CD14-positive monocyte (primary cell): ENCODE measurements around the gene BATF. TPM values are rescaled to one million over a fixed set of nuclear protein-coding genes. Genes with fewer than 3 reads are reported as not detected.
A peak's percentile ranks its signal among the peaks of the same experiment; 100 is the strongest.

ENCODE experiments used
- DNase-seq, 3 donors: peaks; one replicate each; pipeline ENCODE4 v3.0.0-alpha.2; 2011 to 2022
- H2AFZ ChIP-seq: 2 replicates; pipeline ENCODE4 v1.6.0; 2012; ENCODE audit warnings: mild to moderate bottlenecking, low read depth, low read length, inconsistent platforms; ENCODE audit not compliant: insufficient read depth, poor library complexity, severe bottlenecking
- H3K27ac ChIP-seq, 2 donors: 1 replicate in 1 of 2; 2 replicates in 1 of 2; pipeline ENCODE4 v1.5.1; 2012 to 2013; ENCODE audit warnings: low read length in 2 of 2, control low read depth in 1 of 2, inconsistent platforms in 1 of 2, low read depth in 1 of 2, mild to moderate bottlenecking in 1 of 2
- H3K27me3 ChIP-seq, 2 donors: one replicate each; pipeline versions ENCODE4 v1.6.0 to v1.6.1; 2011 to 2013; ENCODE audit warnings: low read length in 2 of 2; ENCODE audit not compliant: control insufficient read depth in 2 of 2, insufficient read depth in 2 of 2
- H3K36me3 ChIP-seq, 2 donors: replicated peaks in 1 of 2; 1 replicate in 1 of 2; 2 replicates in 1 of 2; pipeline versions ENCODE4 v1.5.1 to v1.6.1; 2012 to 2013; ENCODE audit warnings: low read length in 2 of 2, control low read depth in 1 of 2, inconsistent platforms in 1 of 2, mild to moderate bottlenecking in 1 of 2; ENCODE audit not compliant: insufficient read depth in 2 of 2, control insufficient read depth in 1 of 2
- H3K4me1 ChIP-seq, 2 donors: 1 replicate in 1 of 2; 2 replicates in 1 of 2; pipeline versions ENCODE4 v1.5.1 to v1.6.1; 2012 to 2013; ENCODE audit warnings: low read length in 2 of 2, control low read depth in 1 of 2, inconsistent platforms in 1 of 2, mild to moderate bottlenecking in 1 of 2, moderate library complexity in 1 of 2; ENCODE audit not compliant: insufficient read depth in 2 of 2, control insufficient read depth in 1 of 2
- H3K4me2 ChIP-seq: replicated peaks from 2 replicates; pipeline ENCODE3; 2012; ENCODE audit warnings: low read length, moderate library complexity, mild to moderate bottlenecking; ENCODE audit not compliant: poor library complexity, severe bottlenecking; ENCODE audit errors: extremely low read depth
- H3K4me3 ChIP-seq, 3 experiments: fragments of 200-600 bp in 1 of 3; sonication (generic) in 1 of 3; replicated peaks in 1 of 3; 1 replicate in 2 of 3; 2 replicates in 1 of 3; pipeline ENCODE4 v1.5.1; 2011 to 2013; ENCODE audit warnings: low read length in 3 of 3, mild to moderate bottlenecking in 3 of 3, control low read depth in 2 of 3, low read depth in 2 of 3, inconsistent platforms in 1 of 3, moderate library complexity in 1 of 3
- H3K79me2 ChIP-seq: 2 replicates; pipeline ENCODE4 v1.6.0; 2012; ENCODE audit warnings: mild to moderate bottlenecking, control low read depth, inconsistent platforms, low read length, moderate library complexity; ENCODE audit not compliant: insufficient read depth
- H3K9ac ChIP-seq: 2 replicates; pipeline ENCODE4 v1.6.0; 2017; ENCODE audit warnings: low read length, mild to moderate bottlenecking; ENCODE audit not compliant: insufficient read depth, poor library complexity, severe bottlenecking
- H3K9me3 ChIP-seq, 2 donors: replicated peaks in 1 of 2; 1 replicate in 1 of 2; 2 replicates in 1 of 2; pipeline versions ENCODE4 v1.5.1 to v1.6.1; 2012 to 2013; ENCODE audit warnings: low read length in 2 of 2, control low read depth in 1 of 2; ENCODE audit not compliant: control insufficient read depth in 1 of 2, insufficient read depth in 1 of 2
- H4K20me1 ChIP-seq: 2 replicates; pipeline ENCODE4 v1.6.0; 2012; ENCODE audit warnings: mild to moderate bottlenecking, low read length, control low read depth, moderate library complexity; ENCODE audit not compliant: insufficient read depth
- H3K27ac Mint-ChIP-seq, 7 donors: one replicate each; pipeline ENCODE4 v1.8.0; 2020; ENCODE audit warnings: mild to moderate bottlenecking in 7 of 7, mixed read lengths in 7 of 7, moderate library complexity in 6 of 7, inconsistent platforms in 2 of 7
- H3K27me3 Mint-ChIP-seq, 3 donors: one replicate each; pipeline ENCODE4 v1.8.0; 2021 to 2022; ENCODE audit warnings: low read depth in 3 of 3, mild to moderate bottlenecking in 3 of 3, mixed read lengths in 3 of 3, moderate library complexity in 3 of 3, inconsistent platforms in 1 of 3
- H3K36me3 Mint-ChIP-seq, 2 donors: one replicate each; pipeline ENCODE4 v1.8.0; 2020; ENCODE audit warnings: mixed read lengths in 2 of 2, inconsistent platforms in 1 of 2, mild to moderate bottlenecking in 1 of 2
- H3K4me1 Mint-ChIP-seq: one replicate; pipeline ENCODE4 v1.8.0; 2020; ENCODE audit warnings: mild to moderate bottlenecking, mixed read lengths
- H3K4me3 Mint-ChIP-seq, 2 donors: one replicate each; pipeline ENCODE4 v1.8.0; 2020; ENCODE audit warnings: mild to moderate bottlenecking in 2 of 2, mixed read lengths in 2 of 2, moderate library complexity in 1 of 2
- H3K9me3 Mint-ChIP-seq, 7 donors: one replicate each; pipeline ENCODE4 v1.8.0; 2020 to 2022; ENCODE audit warnings: mixed read lengths in 7 of 7, mild to moderate bottlenecking in 6 of 7, moderate library complexity in 6 of 7, inconsistent platforms in 2 of 7
- WGBS: methylation state at CpG from one replicate; pipeline ENCODE4 v1.1.5; 2013; ENCODE audit warnings: missing lambda C conversion rate; ENCODE audit not compliant: insufficient coverage; 5-methylcytosine and 5-hydroxymethylcytosine counted together
- intact Hi-C, 2 donors: fragments of 100-400 bp; cut with micrococcal nuclease; formaldehyde crosslinking; loops; one replicate each; pipeline versions ENCODE4 v1.15.0 to v1.15.1; 2023
- polyA plus RNA-seq, 3 donors: library from polyadenylated mRNA; depleted of rRNA in 1 of 3; unstranded in 2 of 3; stranded (reverse) in 1 of 3; fragments of 300-500 nt in 2 of 3; fragments of >200 nt in 1 of 3; fragmentation: Illumina TruSeq in 2 of 3; gene quantifications; 1 replicate in 2 of 3; 2 replicates in 1 of 3; pipeline ENCODE4 v1.2.3, GENCODE V29; 2012 to 2021
- TF ChIP-seq, protein P1 (sequence below): fragments of 200-600 bp; IDR thresholded peaks from one replicate; pipeline ENCODE4 v1.8.0; 2022; ENCODE audit warnings: antibody characterized with exemption, mild to moderate bottlenecking

BATF gene
- polyA plus RNA-seq, 3 donors, result 12.6 to 25.8 (median 20.9) TPM

DNA sequence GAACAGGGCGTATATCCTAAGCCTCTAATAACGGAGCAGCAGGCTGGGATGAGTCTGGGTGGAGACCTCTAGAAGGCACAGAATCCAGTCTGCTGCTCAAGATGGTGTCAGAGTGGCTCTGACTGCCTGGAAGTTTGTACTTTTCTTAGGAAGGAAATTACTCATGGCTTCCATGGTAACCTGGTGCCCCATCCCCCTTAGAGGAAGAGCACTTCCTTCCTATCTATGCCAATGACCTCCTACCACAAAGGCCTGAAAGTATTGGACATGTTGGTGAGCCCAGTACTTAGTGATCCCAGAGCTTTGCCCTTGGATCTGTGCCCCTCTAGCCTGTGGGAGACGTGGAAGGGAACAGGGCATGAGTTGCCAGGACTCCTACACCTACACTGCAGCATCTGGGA lies 1.5 kb downstream of the BATF start:
- peak overlapping the region; percentile 87 for H3K4me2 ChIP-seq
- Mint-ChIP-seq H3K36me3 (peaks cover 37 to 38% of the 10 kb centered on the region in 2 donors), H3K27ac (peak overlapping the region; percentile 75 to 96 (median 90)), H3K4me3 (peak overlapping the region; percentile 99), H3K27me3 (peaks cover 0 to 2% (median 0%) of the 10 kb centered on the region in 3 donors), H3K4me1 (peaks cover 53% of the 10 kb centered on the region), H3K9me3 (peaks cover 0 to 2% (median 0%) of the 10 kb centered on the region in 7 donors)
- TF ChIP-seq, protein P1, sequence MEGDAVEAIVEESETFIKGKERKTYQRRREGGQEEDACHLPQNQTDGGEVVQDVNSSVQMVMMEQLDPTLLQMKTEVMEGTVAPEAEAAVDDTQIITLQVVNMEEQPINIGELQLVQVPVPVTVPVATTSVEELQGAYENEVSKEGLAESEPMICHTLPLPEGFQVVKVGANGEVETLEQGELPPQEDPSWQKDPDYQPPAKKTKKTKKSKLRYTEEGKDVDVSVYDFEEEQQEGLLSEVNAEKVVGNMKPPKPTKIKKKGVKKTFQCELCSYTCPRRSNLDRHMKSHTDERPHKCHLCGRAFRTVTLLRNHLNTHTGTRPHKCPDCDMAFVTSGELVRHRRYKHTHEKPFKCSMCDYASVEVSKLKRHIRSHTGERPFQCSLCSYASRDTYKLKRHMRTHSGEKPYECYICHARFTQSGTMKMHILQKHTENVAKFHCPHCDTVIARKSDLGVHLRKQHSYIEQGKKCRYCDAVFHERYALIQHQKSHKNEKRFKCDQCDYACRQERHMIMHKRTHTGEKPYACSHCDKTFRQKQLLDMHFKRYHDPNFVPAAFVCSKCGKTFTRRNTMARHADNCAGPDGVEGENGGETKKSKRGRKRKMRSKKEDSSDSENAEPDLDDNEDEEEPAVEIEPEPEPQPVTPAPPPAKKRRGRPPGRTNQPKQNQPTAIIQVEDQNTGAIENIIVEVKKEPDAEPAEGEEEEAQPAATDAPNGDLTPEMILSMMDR, result no peak
- peak; percentile 50 to 79 (median 66) for DNase-seq
- 100% methylated on average over 1 of the region's 3 CpGs for WGBS
- peak overlapping the region in 1 of 2 donors; percentile 88 for H3K27ac ChIP-seq
- no peaks in the 10 kb centered on the region for H3K9me3 ChIP-seq
- H2AFZ ChIP-seq, result no peak overlapping the region
- peak overlapping the region in 2 of 3 experiments; percentile 61 to 89 for H3K4me3 ChIP-seq
- peaks cover 58% of the 10 kb centered on the region for H3K79me2 ChIP-seq
- peaks cover 30 to 35% of the 10 kb centered on the region in 2 donors for H3K4me1 ChIP-seq
- intact Hi-C loops, result loop anchor here in 1 of 2 donors (5.0 kb wide), 1 partner anchor 34 kb away; no protein-coding TSS in a partner anchor
- H3K9ac ChIP-seq, result no peak overlapping the region
- no peaks in the 10 kb centered on the region for H3K27me3 ChIP-seq
- H4K20me1 ChIP-seq, result peaks cover 26% of the 10 kb centered on the region
- H3K36me3 ChIP-seq, result peaks cover 21 to 38% of the 10 kb centered on the region in 2 donors

DNA sequence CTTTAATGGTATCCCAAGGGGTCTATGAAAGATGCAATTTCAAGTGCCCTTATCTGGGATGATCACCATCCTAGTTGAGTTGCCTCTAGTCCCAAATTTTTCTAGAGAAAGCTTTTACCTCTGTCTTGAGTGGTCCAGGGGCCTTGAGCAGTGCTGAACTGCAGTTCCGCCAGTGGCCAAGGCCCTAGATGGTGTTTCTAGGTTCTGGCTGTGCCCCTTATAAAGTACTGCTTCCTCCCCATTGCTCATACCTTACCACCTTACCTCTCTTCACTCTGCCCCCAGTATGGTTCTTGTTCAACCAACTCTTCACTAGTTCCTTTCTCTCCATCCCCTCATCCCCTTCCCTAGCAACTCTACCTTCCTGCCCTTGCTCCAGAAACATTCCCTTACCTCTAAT lies 3.7 kb downstream of the BATF start:
- Mint-ChIP-seq H3K9me3 (peaks cover 0 to 2% (median 0%) of the 10 kb centered on the region in 7 donors), H3K36me3 (peaks cover 44 to 50% of the 10 kb centered on the region in 2 donors), H3K27me3 (peaks cover 0 to 2% (median 2%) of the 10 kb centered on the region in 3 donors), H3K4me1 (peaks cover 53% of the 10 kb centered on the region), H3K27ac (peak overlapping the region in 2 of 7 donors; percentile 69 to 89), H3K4me3 (no peak overlapping the region)
- Histone ChIP-seq H2AFZ (no peak overlapping the region), H3K9ac (no peak overlapping the region), H3K9me3 (no peaks in the 10 kb centered on the region), H3K27me3 (no peaks in the 10 kb centered on the region), H3K36me3 (peaks cover 26 to 56% of the 10 kb centered on the region in 2 donors), H3K4me1 (peaks cover 30 to 35% of the 10 kb centered on the region in 2 donors), H4K20me1 (peaks cover 27% of the 10 kb centered on the region), H3K4me3 (no peak overlapping the region), H3K4me2 (no peak overlapping the region), H3K79me2 (peaks cover 64% of the 10 kb centered on the region), H3K27ac (no peak overlapping the region)
- intact Hi-C loops, result no loop called here
- TF ChIP-seq, protein P1, result no peak
- no peak for DNase-seq
- WGBS, result 100% methylated on average over 1 of the region's 1 CpG
